ENCODE data around the gene PDE8B.

DNA sequence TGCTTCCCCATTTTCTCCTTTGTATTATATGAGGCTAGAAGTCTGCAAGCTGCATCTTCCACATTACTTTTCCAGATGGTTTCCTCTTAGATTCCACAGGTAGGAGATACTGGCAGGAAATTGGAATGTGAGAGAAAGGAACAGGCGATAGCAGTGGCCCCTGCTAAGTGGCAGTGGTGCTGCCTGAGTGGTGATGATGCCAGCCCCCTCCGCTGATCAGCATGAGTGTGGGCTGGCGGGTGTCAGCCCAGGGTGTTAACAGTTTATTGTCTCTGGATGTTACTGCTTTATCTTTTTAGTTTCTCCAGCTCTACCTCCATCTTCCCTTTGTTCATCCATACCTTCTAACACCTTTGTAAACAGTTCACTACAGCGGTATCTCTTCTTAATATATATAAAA is 13.2 kb downstream of the PDE8B start:
- TF ChIP-seq, protein P1, sequence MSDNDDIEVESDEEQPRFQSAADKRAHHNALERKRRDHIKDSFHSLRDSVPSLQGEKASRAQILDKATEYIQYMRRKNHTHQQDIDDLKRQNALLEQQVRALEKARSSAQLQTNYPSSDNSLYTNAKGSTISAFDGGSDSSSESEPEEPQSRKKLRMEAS (IDR thresholded peaks at IDR 0.05): no peak
- TF ChIP-seq CREB1 (IDR thresholded peaks at IDR 0.05; ENCODE audit: low read depth) (no peak), YY1 (IDR thresholded peaks at IDR 0.05; ENCODE audit: low read depth) (no peak)

Measured in Ishikawa (cell line).